Bronchial epithelial cell (primary cell): Measurements from ENCODE around the gene PCLO. TPM values are rescaled to one million over a fixed set of nuclear protein-coding genes. Genes with fewer than 3 reads are reported as not detected.
A peak's percentile ranks its signal among the peaks of the same experiment; 100 is the strongest.
"Not testable (repeated sequence)": the region's sequence is repeated elsewhere in the genome, so short reads cannot be mapped to it uniquely, and the experiment has no call there.

Experiments
- DNase-seq: peaks from one replicate; pipeline ENCODE4 v3.0.0-alpha.2; 2010; ENCODE audit warnings: low read depth
- FAIRE-seq: peaks from 2 replicates; lab custom pipeline; 2011; peaks lifted over from hg19 to GRCh38; lab: Jason Lieb, UNC
- H3K27me3 ChIP-seq: 2 replicates; pipeline ENCODE4 v1.5.1; 2011; ENCODE audit warnings: low read length; ENCODE audit not compliant: control insufficient read depth, insufficient read depth
- H3K36me3 ChIP-seq: 2 replicates; pipeline ENCODE4 v1.5.1; 2011; ENCODE audit warnings: low read length; ENCODE audit not compliant: control insufficient read depth, insufficient read depth
- H3K4me3 ChIP-seq: 2 replicates; pipeline ENCODE4 v1.5.1; 2011; ENCODE audit warnings: mild to moderate bottlenecking, low read depth, low read length, control low read depth
- total RNA-seq: library from RNA; depleted of rRNA; stranded (reverse); fragments of >200 nt; gene quantifications from 2 replicates; pipeline ENCODE4 v1.2.1, GENCODE V29; 2014
- TF ChIP-seq, protein P1 (sequence below): IDR thresholded peaks from 2 replicates; pipeline ENCODE4 v1.5.1; 2011; ENCODE audit warnings: mild to moderate bottlenecking, moderate library complexity, low read length, control low read depth, inconsistent platforms; ENCODE audit not compliant: insufficient read depth, severe bottlenecking

Gene PCLO
- total RNA-seq, 1 donor from 2014 or later: 0.79 TPM

DNA sequence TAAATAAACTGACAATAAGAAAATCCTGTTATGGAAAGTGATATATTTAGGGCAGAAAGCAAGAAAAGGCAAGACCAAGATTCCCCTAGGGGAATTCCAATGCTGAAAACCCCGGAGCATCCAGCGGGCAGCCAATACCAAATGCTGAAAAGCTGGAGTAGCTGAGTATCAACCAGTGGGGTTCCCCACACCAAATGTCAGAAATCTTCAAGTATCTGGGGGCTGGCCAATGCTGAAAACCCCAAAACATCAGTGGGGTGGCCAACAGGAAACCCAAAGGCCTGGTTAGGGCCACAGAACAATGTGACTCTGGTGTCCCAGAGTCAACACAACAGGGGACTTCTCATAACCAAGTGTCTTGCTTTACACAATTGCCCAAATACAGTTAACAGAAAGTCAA lies 447.3 kb downstream of the PCLO start:
- Histone ChIP-seq H3K4me3 (no peak overlapping the region), H3K36me3 (no peaks in the 10 kb centered on the region), H3K27me3 (no peaks in the 10 kb centered on the region)
- DNase-seq (no peak), FAIRE-seq (no peak)
- TF ChIP-seq, protein P1, sequence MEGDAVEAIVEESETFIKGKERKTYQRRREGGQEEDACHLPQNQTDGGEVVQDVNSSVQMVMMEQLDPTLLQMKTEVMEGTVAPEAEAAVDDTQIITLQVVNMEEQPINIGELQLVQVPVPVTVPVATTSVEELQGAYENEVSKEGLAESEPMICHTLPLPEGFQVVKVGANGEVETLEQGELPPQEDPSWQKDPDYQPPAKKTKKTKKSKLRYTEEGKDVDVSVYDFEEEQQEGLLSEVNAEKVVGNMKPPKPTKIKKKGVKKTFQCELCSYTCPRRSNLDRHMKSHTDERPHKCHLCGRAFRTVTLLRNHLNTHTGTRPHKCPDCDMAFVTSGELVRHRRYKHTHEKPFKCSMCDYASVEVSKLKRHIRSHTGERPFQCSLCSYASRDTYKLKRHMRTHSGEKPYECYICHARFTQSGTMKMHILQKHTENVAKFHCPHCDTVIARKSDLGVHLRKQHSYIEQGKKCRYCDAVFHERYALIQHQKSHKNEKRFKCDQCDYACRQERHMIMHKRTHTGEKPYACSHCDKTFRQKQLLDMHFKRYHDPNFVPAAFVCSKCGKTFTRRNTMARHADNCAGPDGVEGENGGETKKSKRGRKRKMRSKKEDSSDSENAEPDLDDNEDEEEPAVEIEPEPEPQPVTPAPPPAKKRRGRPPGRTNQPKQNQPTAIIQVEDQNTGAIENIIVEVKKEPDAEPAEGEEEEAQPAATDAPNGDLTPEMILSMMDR: no peak

- FAIRE-seq: no peak
- no peak overlapping the region for H3K4me3 ChIP-seq
- TF ChIP-seq, protein P1: no peak
Measured at GRCh38 chr7:82714883-82715282, 447.8 kb downstream of the PCLO start.

GRCh38 chr7:82713506-82713905 lies 449.2 kb downstream of the PCLO start:
- DNase-seq (no peak), FAIRE-seq (no peak)
- Histone ChIP-seq H3K36me3 (no peaks in the 10 kb centered on the region), H3K4me3 (no peak overlapping the region), H3K27me3 (no peaks in the 10 kb centered on the region)
- TF ChIP-seq, protein P1: no peak

More at GRCh38 chr7:82714883-82715282, 447.8 kb downstream of the PCLO start:
- no peaks in the 10 kb centered on the region for H3K27me3 ChIP-seq
- H3K36me3 ChIP-seq: no peaks in the 10 kb centered on the region
- DNase-seq: peak; percentile 7

DNA sequence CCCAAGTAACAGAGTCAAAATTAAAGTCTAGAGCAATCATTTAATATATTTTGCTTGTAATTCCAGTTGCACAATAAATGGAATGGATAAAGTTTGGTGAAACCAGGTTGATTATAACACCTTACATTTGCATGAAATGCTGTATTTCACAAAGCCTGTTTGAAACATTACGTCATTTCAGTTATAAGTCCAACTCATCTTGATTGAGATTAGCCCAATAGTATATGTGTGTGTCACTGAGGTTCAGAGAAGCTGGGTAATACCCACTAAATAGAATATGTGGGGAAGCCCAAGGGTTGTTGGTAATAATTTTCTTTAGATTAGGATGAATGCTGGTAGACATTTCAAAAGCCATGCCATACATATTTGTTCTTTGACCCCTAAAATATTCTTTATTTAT lies 456.3 kb downstream of the PCLO start:
- H3K36me3 ChIP-seq, DNase-seq, H3K27me3 ChIP-seq, FAIRE-seq, H3K4me3 ChIP-seq: not testable (repeated sequence)

GRCh38 chr7:82705517-82706260 lies 457.0 kb downstream of the PCLO start:
- FAIRE-seq: no peak

DNA sequence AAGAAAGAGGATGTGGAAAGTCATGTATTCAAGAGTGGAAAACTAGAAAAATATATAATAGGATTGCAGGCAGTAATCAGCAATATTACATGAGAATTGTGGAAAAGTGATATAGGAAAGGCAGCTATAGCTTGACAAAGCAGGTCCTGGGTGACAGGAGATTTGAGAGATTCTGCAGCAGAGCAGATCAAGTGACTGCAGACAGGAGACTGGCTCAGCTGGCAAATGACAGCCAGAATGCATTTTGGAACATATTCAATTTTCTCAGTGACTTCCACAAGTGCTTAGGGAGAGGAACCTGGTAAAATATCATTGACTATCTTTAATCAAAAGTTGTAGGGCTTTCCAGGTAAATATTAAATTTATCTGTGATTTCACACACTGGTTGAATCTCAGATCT lies 458.6 kb downstream of the PCLO start:
- Histone ChIP-seq H3K36me3 (no peaks in the 10 kb centered on the region), H3K27me3 (no peaks in the 10 kb centered on the region), H3K4me3 (no peak overlapping the region)
- FAIRE-seq (no peak), DNase-seq (no peak)
- TF ChIP-seq, protein P1: no peak

More at GRCh38 chr7:82705517-82706260, 457.0 kb downstream of the PCLO start:
- no peaks in the 10 kb centered on the region for H3K27me3 ChIP-seq
- H3K4me3 ChIP-seq: no peak overlapping the region
- DNase-seq: peak; percentile 12
- TF ChIP-seq, protein P1: no peak
- no peaks in the 10 kb centered on the region for H3K36me3 ChIP-seq
